A549 (cell line): ENCODE results near the gene EFHD2. TPM values are rescaled to one million over a fixed set of nuclear protein-coding genes. Genes with fewer than 3 reads are reported as not detected.
"Not testable (repeated sequence)": the region's sequence is repeated elsewhere in the genome, so short reads cannot be mapped to it uniquely, and the experiment has no call there.

Source experiments
- ATAC-seq, 2 experiments: fragments of 200-7000 bp in 1 of 2; fragments of >200 bp in 1 of 2; cut with Nextera tagmentation in 1 of 2; cut with Tn5 transposase in 1 of 2; 3 replicates each; pipeline versions ENCODE4 v1.8.0 to v1.9.1; 2018 to 2020; ENCODE audit warnings: mild to moderate bottlenecking in 1 of 2, moderate library complexity in 1 of 2
- CTCF ChIA-PET: fragments of 300-600 bp; sonication (Branson Sonifier 250); formaldehyde crosslinking; extraction: SDS; loops from one replicate; lab custom pipeline; 2021; ENCODE audit warnings: antibody characterized with exemption, inconsistent platforms; lab: Yijun Ruan, JAX
- POLR2A ChIA-PET: fragments of 350-600 bp; formaldehyde crosslinking; extraction: SDS; loops from one replicate; lab custom pipeline; 2021; ENCODE audit warnings: antibody characterized with exemption, inconsistent platforms; lab: Yijun Ruan, JAX
- DNase-seq, 2 experiments: peaks; one replicate each; pipeline versions ENCODE4 v3.0.0 to v3.0.0-alpha.2; 2011 to 2016; ENCODE audit warnings: low read depth in 1 of 2, low spot score in 1 of 2
- FAIRE-seq: peaks from 2 replicates; lab custom pipeline; 2011; peaks lifted over from hg19 to GRCh38; lab: Jason Lieb, UNC
- H3K27ac ChIP-seq, 2 experiments: fragments of >200 bp; sonication (Bioruptor Twin); formaldehyde crosslinking; 3 replicates each; pipeline ENCODE4 v1.5.1; 2016 to 2017
- H3K4me1 ChIP-seq: fragments of >200 bp; sonication (Bioruptor Twin); formaldehyde crosslinking; 3 replicates; pipeline ENCODE4 v1.6.1; 2016
- H3K4me2 ChIP-seq: fragments of >200 bp; sonication (Bioruptor Twin); formaldehyde crosslinking; 3 replicates; pipeline ENCODE4 v1.6.1; 2016
- H3K4me3 ChIP-seq: fragments of >200 bp; sonication (Bioruptor Twin); formaldehyde crosslinking; 3 replicates; pipeline ENCODE4 v1.5.1; 2016
- H3K9me3 ChIP-seq: fragments of >200 bp; sonication (Bioruptor Twin); formaldehyde crosslinking; 3 replicates; pipeline ENCODE4 v1.6.1; 2016
- CEBPB ChIP-seq, 2 experiments: fragments of >200 bp in 1 of 2; sonication (Bioruptor Twin) in 1 of 2; formaldehyde crosslinking in 1 of 2; IDR thresholded peaks; 2 replicates each; pipeline ENCODE4 v1.6.1; 2012 to 2016
- CHD4 ChIP-seq: fragments of 200-600 bp; sonication (generic); IDR thresholded peaks from 2 replicates; pipeline ENCODE4 v1.6.1; 2016; ENCODE audit warnings: antibody characterized with exemption, mild to moderate bottlenecking, borderline replicate concordance
- EP300 ChIP-seq, 2 experiments: fragments of >200 bp; sonication (Bioruptor Twin); formaldehyde crosslinking; IDR thresholded peaks; 2 replicates in 1 of 2; 3 replicates in 1 of 2; pipeline ENCODE4 v1.6.1; 2016 to 2017
- FOSL2 ChIP-seq, 2 experiments: fragments of 450-650 bp in 1 of 2; fragments of >200 bp in 1 of 2; sonication (Bioruptor Twin) in 1 of 2; formaldehyde crosslinking; IDR thresholded peaks; 2 replicates each; pipeline versions ENCODE4 v1.5.0 to v1.6.1; 2016 to 2020; ENCODE audit warnings: mild to moderate bottlenecking in 1 of 2, moderate library complexity in 1 of 2
- FOXS1 ChIP-seq: fragments of 250-450 bp; sonication (Bioruptor Pico); IDR thresholded peaks from 2 replicates; pipeline ENCODE4 v1.5.0; 2020; ENCODE audit warnings: mild to moderate bottlenecking, moderate library complexity
- GATA3 ChIP-seq: IDR thresholded peaks from 2 replicates; pipeline ENCODE4 v1.6.1; 2012; ENCODE audit warnings: borderline replicate concordance
- HOXA7 ChIP-seq: fragments of 250-450 bp; sonication (Bioruptor Pico); IDR thresholded peaks from 2 replicates; pipeline ENCODE4 v1.5.0; 2020; ENCODE audit warnings: mild to moderate bottlenecking, moderate library complexity
- HOXB13 ChIP-seq: fragments of 250-450 bp; sonication (Bioruptor Pico); IDR thresholded peaks from 2 replicates; pipeline ENCODE4 v1.5.0; 2020; ENCODE audit warnings: low read depth, mild to moderate bottlenecking, moderate library complexity
- JUNB ChIP-seq: fragments of >200 bp; sonication (Bioruptor Twin); formaldehyde crosslinking; IDR thresholded peaks from 2 replicates; pipeline ENCODE4 v1.6.1; 2016
- KDM1A ChIP-seq: fragments of 200-600 bp; sonication (generic); IDR thresholded peaks from 2 replicates; pipeline ENCODE4 v1.6.1; 2016; ENCODE audit warnings: low read depth, mild to moderate bottlenecking
- KDM5A ChIP-seq: fragments of 200-600 bp; sonication (generic); IDR thresholded peaks from 2 replicates; pipeline ENCODE4 v1.6.1; 2016; ENCODE audit warnings: antibody characterized with exemption, mild to moderate bottlenecking
- MAZ ChIP-seq: fragments of 150-350 bp; IDR thresholded peaks from 2 replicates; pipeline ENCODE4 v1.6.1; 2014; ENCODE audit warnings: antibody characterized with exemption, low read depth, low read length, borderline replicate concordance
- NPAS2 ChIP-seq: fragments of 250-450 bp; sonication (Bioruptor Pico); IDR thresholded peaks from 2 replicates; pipeline ENCODE4 v1.8.0; 2022; ENCODE audit warnings: mild to moderate bottlenecking, moderate library complexity, borderline replicate concordance
- POLR2AphosphoS2 ChIP-seq: conservative IDR thresholded peaks from 2 replicates; pipeline ENCODE4 v1.6.1; 2012; ENCODE audit warnings: low read length, improper control_type of control experiment, inconsistent platforms
- RARB ChIP-seq: fragments of 250-450 bp; sonication (Bioruptor Pico); IDR thresholded peaks from 2 replicates; pipeline ENCODE4 v1.8.0; 2021; ENCODE audit warnings: mild to moderate bottlenecking, moderate library complexity
- RNF2 ChIP-seq: fragments of 200-600 bp; sonication (generic); IDR thresholded peaks from 2 replicates; pipeline ENCODE4 v1.6.1; 2016; ENCODE audit warnings: low read depth, mild to moderate bottlenecking, antibody characterized with exemption, moderate library complexity, borderline replicate concordance
- SMC3 ChIP-seq: fragments of >200 bp; sonication (Bioruptor Twin); formaldehyde crosslinking; IDR thresholded peaks from 3 replicates; pipeline ENCODE4 v1.6.1; 2018; ENCODE audit warnings: inconsistent platforms
- SREBF2 ChIP-seq: fragments of 450-650 bp; IDR thresholded peaks from 2 replicates; pipeline ENCODE4 v1.6.1; 2014; ENCODE audit warnings: mild to moderate bottlenecking, moderate library complexity
- TP53 ChIP-seq: fragments of 250-450 bp; sonication (Bioruptor Pico); IDR thresholded peaks from 2 replicates; pipeline ENCODE4 v1.5.0; 2021; ENCODE audit warnings: mild to moderate bottlenecking, moderate library complexity
- WGBS: methylation state at CpG from one replicate; pipeline ENCODE4 v1.1.6; 2017; ENCODE audit errors: missing lambda C conversion rate; 5-methylcytosine and 5-hydroxymethylcytosine counted together
- polyA plus RNA-seq, 4 experiments: library from polyadenylated mRNA; depleted of rRNA in 3 of 4; stranded (reverse); fragments of >200 nt; fragmentation: RNase III in 1 of 4; extraction: RNeasy Plus Mini Kit Qiagen cat#74134 plus additional on column Dnase treatment in 1 of 4; gene quantifications; 2 replicates in 3 of 4; 3 replicates in 1 of 4; pipeline ENCODE4 v1.2.3, GENCODE V29; 2011 to 2017
- TF ChIP-seq, protein P1 (sequence below): fragments of 200-600 bp; sonication (generic); IDR thresholded peaks from 2 replicates; pipeline ENCODE4 v1.6.1; 2016; ENCODE audit warnings: antibody characterized with exemption, mild to moderate bottlenecking, moderate library complexity

Gene EFHD2
- polyA plus RNA-seq, 2 of the 4 experiments (the other 2 are of a cell fraction), result 33.1 to 96.2 TPM

DNA sequence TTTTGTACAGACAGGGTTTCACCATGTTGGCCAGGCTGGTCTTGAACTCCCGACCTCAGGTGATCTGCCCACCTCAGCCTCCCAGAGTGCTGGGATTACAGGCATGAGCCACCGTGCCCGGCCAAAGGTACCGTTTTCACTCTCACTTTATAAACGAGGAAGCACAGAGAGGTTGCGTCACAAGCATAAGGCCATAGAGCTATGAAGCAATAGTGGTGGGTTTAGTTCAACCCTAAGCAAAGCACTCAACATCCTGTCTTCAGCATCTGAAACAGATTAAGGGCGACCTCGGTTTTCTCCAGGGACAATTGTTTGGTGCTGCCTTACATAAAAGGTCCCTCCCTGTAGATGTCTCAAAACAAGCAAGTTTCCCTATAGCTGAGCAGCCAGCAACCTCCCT is 25.1 kb downstream of the EFHD2 start:
- peaks cover 32% of the 10 kb centered on the region for H3K4me1 ChIP-seq
- ATAC-seq, POLR2A ChIA-PET, H3K9me3 ChIP-seq, FAIRE-seq, DNase-seq, H3K27ac ChIP-seq, H3K4me2 ChIP-seq, H3K4me3 ChIP-seq: not testable (repeated sequence)
- CTCF ChIA-PET, result interaction anchor here (1.0 to 4.3 kb wide), 3 partner anchors 9 to 282 kb away, joined by 3 to 21 read pairs (median 3); no protein-coding TSS in a partner anchor
- peak; percentile 42 to 70; a peak in 3 of 4 replicates for TF ChIP-seq CEBPB (IDR thresholded peaks at IDR 0.05)
- 54% methylated on average over 8 of the region's 8 CpGs for WGBS

DNA sequence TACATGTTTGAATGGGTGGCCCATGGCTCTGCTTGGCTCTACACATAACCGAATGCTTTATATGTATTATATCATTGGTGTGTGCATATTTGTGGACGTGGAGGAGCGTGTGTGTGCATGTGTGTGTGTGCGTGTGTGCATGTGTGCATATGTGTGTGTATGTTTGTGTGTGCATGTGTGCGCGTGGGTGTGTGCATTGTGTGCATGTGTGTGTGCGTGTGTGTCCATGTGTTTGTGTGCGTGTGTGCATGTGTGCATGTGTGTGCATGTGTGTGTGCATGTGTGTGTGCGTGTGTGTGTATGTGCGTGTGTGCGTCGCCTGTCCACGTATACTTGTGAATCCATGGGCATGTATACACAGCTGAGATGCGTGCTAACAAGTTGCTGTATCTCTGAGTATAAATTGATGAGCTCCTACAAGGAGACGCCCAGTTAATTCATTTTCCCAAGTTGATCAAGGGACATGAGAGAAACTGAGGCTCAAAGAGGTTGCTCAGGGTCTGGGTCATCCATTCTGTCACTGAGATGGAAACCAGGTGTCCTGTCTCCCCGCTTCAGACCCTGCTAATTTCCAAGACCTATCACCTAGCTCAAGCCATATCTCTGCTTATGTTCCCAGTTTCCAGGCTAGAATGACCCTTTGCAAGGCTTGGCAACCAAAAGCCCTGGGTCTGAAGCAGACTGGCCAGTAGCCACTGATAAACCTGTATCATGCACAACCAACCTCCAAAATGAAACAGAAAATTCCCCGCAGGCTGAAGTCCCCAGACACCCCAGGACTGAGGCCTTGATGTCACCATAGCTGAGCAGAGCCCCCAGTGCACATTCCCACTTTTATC is 25.8 kb downstream of the EFHD2 start:
- FAIRE-seq (no peak), ATAC-seq (peak in 1 of 2 experiments; percentile 1; a peak in 2 of 6 replicates), DNase-seq (no peak)
- no peak overlapping the region for H3K4me2 ChIP-seq
- ChIA-PET CTCF (interaction anchor here (1.0 to 4.3 kb wide), 5 partner anchors 8 to 283 kb away, joined by 3 to 21 read pairs (median 3); no protein-coding TSS in a partner anchor), POLR2A (no interaction called here)
- H3K9me3 ChIP-seq, result no peaks in the 10 kb centered on the region
- WGBS, result 87% methylated on average over 17 of the region's 17 CpGs
- H3K4me1 ChIP-seq, result peaks cover 25% of the 10 kb centered on the region
- H3K4me3 ChIP-seq, result no peak overlapping the region
- TF ChIP-seq, protein P1, sequence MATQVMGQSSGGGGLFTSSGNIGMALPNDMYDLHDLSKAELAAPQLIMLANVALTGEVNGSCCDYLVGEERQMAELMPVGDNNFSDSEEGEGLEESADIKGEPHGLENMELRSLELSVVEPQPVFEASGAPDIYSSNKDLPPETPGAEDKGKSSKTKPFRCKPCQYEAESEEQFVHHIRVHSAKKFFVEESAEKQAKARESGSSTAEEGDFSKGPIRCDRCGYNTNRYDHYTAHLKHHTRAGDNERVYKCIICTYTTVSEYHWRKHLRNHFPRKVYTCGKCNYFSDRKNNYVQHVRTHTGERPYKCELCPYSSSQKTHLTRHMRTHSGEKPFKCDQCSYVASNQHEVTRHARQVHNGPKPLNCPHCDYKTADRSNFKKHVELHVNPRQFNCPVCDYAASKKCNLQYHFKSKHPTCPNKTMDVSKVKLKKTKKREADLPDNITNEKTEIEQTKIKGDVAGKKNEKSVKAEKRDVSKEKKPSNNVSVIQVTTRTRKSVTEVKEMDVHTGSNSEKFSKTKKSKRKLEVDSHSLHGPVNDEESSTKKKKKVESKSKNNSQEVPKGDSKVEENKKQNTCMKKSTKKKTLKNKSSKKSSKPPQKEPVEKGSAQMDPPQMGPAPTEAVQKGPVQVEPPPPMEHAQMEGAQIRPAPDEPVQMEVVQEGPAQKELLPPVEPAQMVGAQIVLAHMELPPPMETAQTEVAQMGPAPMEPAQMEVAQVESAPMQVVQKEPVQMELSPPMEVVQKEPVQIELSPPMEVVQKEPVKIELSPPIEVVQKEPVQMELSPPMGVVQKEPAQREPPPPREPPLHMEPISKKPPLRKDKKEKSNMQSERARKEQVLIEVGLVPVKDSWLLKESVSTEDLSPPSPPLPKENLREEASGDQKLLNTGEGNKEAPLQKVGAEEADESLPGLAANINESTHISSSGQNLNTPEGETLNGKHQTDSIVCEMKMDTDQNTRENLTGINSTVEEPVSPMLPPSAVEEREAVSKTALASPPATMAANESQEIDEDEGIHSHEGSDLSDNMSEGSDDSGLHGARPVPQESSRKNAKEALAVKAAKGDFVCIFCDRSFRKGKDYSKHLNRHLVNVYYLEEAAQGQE, result no peak
- TF ChIP-seq EP300 (IDR thresholded peaks at IDR 0.05), result no peak
- no peak for TF ChIP-seq NPAS2 (CRISPR knock-in tag)
- peak; percentile 92 for TF ChIP-seq POLR2AphosphoS2
- TF ChIP-seq RARB, result 0 out of 2 replicates have a peak, but pooled peaks have one; percentile 26
- no peak for TF ChIP-seq RNF2
- no peak for TF ChIP-seq TP53 (CRISPR knock-in tag)
- TF ChIP-seq JUNB, result no peak
- TF ChIP-seq HOXA7 (CRISPR knock-in tag), result peak; percentile 67; the same call in 1 of the 2 replicates
- no peak for TF ChIP-seq FOSL2 (IDR thresholded peaks at IDR 0.05)
- TF ChIP-seq FOSL2 (CRISPR knock-in tag; IDR thresholded peaks at IDR 0.05), result no peak
- TF ChIP-seq GATA3, result no peak
- TF ChIP-seq MAZ, result no peak
- no peak for TF ChIP-seq KDM1A
- TF ChIP-seq KDM5A, result no peak
- TF ChIP-seq SREBF2, result no peak
- TF ChIP-seq SMC3, result no peak
- no peak for TF ChIP-seq CHD4
- no peak for TF ChIP-seq FOXS1 (CRISPR knock-in tag)
- TF ChIP-seq HOXB13, result no peak
- TF ChIP-seq, all 56 proteins: peak for 3
- H3K27ac ChIP-seq, result no peak overlapping the region
